ENCODE measurements around the gene TDRD3. TPM values are rescaled to one million over a fixed set of nuclear protein-coding genes. Genes with fewer than 3 reads are reported as not detected.
A peak's percentile ranks its signal among the peaks of the same experiment; 100 is the strongest.

The TDRD3 gene
- total and polyA plus RNA-seq, 2 donors (not counting 1 experiment from before 2014, with no cell fraction given): 5.6 to 23.7 TPM

DNA sequence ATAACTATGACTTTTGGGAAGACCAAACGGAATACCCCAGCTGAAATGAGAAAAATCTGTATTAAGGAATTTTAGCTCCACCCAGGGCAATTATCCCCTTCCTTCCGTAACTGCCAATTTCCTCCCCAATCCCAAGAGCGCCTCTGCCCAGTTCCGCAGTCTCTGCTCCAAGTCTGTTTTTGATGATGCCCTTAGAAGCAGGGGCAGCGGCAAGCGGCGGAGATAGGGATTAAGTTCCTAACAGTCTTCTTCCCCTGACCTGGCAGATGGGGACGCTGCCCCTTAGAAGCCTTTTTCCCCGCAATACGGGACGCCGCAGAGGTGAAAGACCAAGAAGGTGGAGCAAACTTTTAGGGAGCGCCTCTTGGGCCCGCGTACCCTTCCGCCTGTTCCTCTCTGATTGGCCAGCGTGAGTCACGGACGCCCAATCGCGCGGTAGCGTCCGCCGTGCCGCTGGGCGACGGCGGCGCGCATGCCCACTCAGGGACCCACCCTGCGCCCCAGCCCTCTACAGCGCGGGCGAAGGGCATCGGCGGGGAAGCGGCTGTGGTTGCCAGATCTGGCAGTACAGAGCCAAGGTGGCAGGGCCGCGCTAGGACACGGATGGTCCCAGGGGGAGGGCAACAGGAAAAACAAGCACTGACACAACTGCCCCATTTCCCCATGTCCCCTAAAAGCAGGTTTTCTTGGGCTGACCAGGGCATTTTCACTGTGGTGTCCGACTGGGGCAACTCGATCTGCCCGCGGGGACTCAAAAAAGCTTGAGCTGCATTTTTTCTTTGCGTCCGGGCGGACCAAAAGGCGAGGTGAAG is 843 bp upstream of the TDRD3 start:
- Mint-ChIP-seq H3K4me1 (peaks cover 32% of the 10 kb centered on the region), H3K27ac (peak overlapping the region; percentile 98), H3K4me3 (peak overlapping the region; percentile 97), H3K27me3 (no peaks in the 10 kb centered on the region), H3K9me3 (ENCODE audit: insufficient read depth) (no peaks in the 10 kb centered on the region)
- Histone ChIP-seq H3K4me3 (ENCODE audit: control extremely low read depth in 1 of 5, extremely low read depth in 1 of 5, insufficient read depth in 1 of 5, low read depth in 2 of 5, low read length in 4 of 5) (peak overlapping the region; percentile 67 to 93 (median 79)), H3K9me3 (ENCODE audit: control extremely low read depth in 1 of 3, control insufficient read depth in 2 of 3, insufficient read depth in 1 of 3, low read length in 2 of 3) (no peaks in the 10 kb centered on the region), H2AFZ (ENCODE audit: insufficient read depth, low read depth, low read length, poor library complexity, severe bottlenecking) (peak overlapping the region; percentile 89), H3K9ac (ENCODE audit: low read length) (peak overlapping the region; percentile 76), H3K27me3 (replicated peaks in 1 of 4; ENCODE audit: control extremely low read depth in 1 of 4, control insufficient read depth in 3 of 4, insufficient read depth in 4 of 4, low read length in 3 of 4) (no peaks in the 10 kb centered on the region), H3K27ac (ENCODE audit: low read length in 2 of 2) (peak overlapping the region; percentile 86 to 93), H3K79me2 (ENCODE audit: control insufficient read depth, insufficient read depth, low read length) (peaks cover 32% of the 10 kb centered on the region), H4K20me1 (ENCODE audit: control insufficient read depth, insufficient read depth, low read length, poor library complexity, severe bottlenecking) (no peaks in the 10 kb centered on the region), H3K36me3 (replicated peaks in 1 of 2; ENCODE audit: control extremely low read depth in 1 of 2, control insufficient read depth in 1 of 2, extremely low read depth in 1 of 2, insufficient read depth in 2 of 2, low read length in 1 of 2) (no peaks in the 10 kb centered on the region), H3K4me2 (replicated peaks; ENCODE audit: low read depth, low read length, poor library complexity, severe bottlenecking) (peak overlapping the region; percentile 89), H3K4me1 (ENCODE audit: control insufficient read depth in 2 of 2, insufficient read depth in 2 of 2, low read length in 2 of 2) (peaks cover 15 to 19% of the 10 kb centered on the region in 2 donors)
- CTCF ChIA-PET: interaction anchor here (0.8 to 1.3 kb wide), 2 partner anchors 32 to 35 kb away, joined by 4 to 6 read pairs; no protein-coding TSS in a partner anchor
- intact Hi-C loops (cut with micrococcal nuclease): loop anchor here (1.0 to 2.0 kb wide), 2 partner anchors 35 to 232 kb away; no protein-coding TSS in a partner anchor
- peak; percentile 70 for ATAC-seq (ENCODE audit: low read depth)
- POLR2A ChIA-PET: interaction anchor here (0.7 to 1.2 kb wide), 2 partner anchors 231 to 1004 kb away, joined by 3 read pairs; no protein-coding TSS in a partner anchor
- WGBS (ENCODE audit: insufficient coverage): under 1% methylated on average over 46 of the region's 49 CpGs
- DNase-seq: peak; percentile 93
- no peak for TF ChIP-seq EZH2 (IDR thresholded peaks at IDR 0.05; ENCODE audit: borderline replicate concordance, insufficient read depth, low read depth, low read length, poor library complexity, severe bottlenecking)
- TF ChIP-seq, protein P1, sequence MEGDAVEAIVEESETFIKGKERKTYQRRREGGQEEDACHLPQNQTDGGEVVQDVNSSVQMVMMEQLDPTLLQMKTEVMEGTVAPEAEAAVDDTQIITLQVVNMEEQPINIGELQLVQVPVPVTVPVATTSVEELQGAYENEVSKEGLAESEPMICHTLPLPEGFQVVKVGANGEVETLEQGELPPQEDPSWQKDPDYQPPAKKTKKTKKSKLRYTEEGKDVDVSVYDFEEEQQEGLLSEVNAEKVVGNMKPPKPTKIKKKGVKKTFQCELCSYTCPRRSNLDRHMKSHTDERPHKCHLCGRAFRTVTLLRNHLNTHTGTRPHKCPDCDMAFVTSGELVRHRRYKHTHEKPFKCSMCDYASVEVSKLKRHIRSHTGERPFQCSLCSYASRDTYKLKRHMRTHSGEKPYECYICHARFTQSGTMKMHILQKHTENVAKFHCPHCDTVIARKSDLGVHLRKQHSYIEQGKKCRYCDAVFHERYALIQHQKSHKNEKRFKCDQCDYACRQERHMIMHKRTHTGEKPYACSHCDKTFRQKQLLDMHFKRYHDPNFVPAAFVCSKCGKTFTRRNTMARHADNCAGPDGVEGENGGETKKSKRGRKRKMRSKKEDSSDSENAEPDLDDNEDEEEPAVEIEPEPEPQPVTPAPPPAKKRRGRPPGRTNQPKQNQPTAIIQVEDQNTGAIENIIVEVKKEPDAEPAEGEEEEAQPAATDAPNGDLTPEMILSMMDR (IDR thresholded peaks at IDR 0.05): no peak

Data from B cell (primary cell).